ENCODE data around the gene PTPRR. TPM values are rescaled to one million over a fixed set of nuclear protein-coding genes. Genes with fewer than 3 reads are reported as not detected.

The PTPRR gene
- total RNA-seq, 2 donors from 2014 or later: 0.33 to 0.78 TPM

GRCh38 chr12:70759161-70759918 is 161.2 kb downstream of the PTPRR start:
- no peak for TF ChIP-seq POLR2A (IDR thresholded peaks at IDR 0.05)
- no peak for TF ChIP-seq CTCF (IDR thresholded peaks at IDR 0.05)
- H3K36me3 ChIP-seq (replicated peaks in 1 of 2; ENCODE audit: insufficient read depth in 1 of 2, low read depth in 2 of 2): no peaks in the 10 kb centered on the region
- intact Hi-C loops (cut with DNase I): no loop called here
- no peaks in the 10 kb centered on the region for H3K27me3 ChIP-seq
- H3K27ac ChIP-seq: no peak overlapping the region
- no peak overlapping the region for H3K4me3 ChIP-seq
- 80 to 89% methylated on average over 9 to 12 of the region's 12 CpGs for WGBS, 2 donors
- DNase-seq: no peak
- H3K9me3 ChIP-seq: no peaks in the 10 kb centered on the region
- H3K4me1 ChIP-seq: peaks cover 14% of the 10 kb centered on the region
- no peak for ATAC-seq

- ATAC-seq (no peak), DNase-seq (no peak)
- intact Hi-C loops (cut with DNase I): no loop called here
- Histone ChIP-seq H3K4me3 (no peak overlapping the region), H3K9me3 (no peaks in the 10 kb centered on the region), H3K36me3 (replicated peaks in 1 of 2; ENCODE audit: insufficient read depth in 1 of 2, low read depth in 2 of 2) (no peaks in the 10 kb centered on the region), H3K27me3 (no peaks in the 10 kb centered on the region), H3K27ac (no peak overlapping the region), H3K4me1 (peaks cover 21% of the 10 kb centered on the region)
- TF ChIP-seq CTCF (IDR thresholded peaks at IDR 0.05): no peak
- no peak for TF ChIP-seq POLR2A (IDR thresholded peaks at IDR 0.05)
- WGBS, 2 donors: 83 to 87% methylated on average over 5 of the region's 5 CpGs
Measured at GRCh38 chr12:70758494-70758845, 162.1 kb downstream of the PTPRR start.

DNA sequence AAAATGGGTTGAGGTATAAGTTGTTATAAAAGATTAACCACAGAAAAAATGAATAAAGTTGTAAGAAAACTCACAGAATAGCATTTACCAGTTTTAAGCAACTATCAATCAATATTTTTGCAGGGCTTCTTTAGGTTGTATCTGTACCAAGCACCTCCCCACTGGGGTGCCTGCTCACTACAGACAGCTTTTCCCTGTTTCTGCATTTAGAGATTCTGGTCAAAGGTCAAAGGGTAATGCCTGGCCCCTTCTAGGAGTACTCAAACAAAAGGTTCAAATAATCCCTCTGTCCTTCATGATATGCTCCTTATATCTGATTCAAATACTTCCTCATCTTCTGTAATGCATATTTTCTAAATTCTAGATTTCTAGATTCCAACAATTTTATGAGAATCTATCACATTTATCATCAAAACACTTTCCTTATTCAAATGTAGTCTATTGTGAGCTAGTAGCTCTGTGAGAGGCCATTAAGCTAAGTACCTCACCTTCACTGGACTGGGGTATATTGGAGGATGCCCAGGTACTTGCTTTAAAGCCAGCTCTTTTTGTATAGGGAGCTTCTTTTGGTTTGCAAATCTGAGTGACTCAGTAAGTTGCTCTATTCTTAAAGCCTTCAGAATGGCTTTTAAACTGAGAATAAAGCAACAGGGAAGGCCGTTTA is 162.6 kb downstream of the PTPRR start:
- no peak overlapping the region for H3K27ac ChIP-seq
- no peak for ATAC-seq
- no peaks in the 10 kb centered on the region for H3K9me3 ChIP-seq
- peaks cover 21% of the 10 kb centered on the region for H3K4me1 ChIP-seq
- H3K27me3 ChIP-seq: no peaks in the 10 kb centered on the region
- no peaks in the 10 kb centered on the region for H3K36me3 ChIP-seq (replicated peaks in 1 of 2; ENCODE audit: insufficient read depth in 1 of 2, low read depth in 2 of 2)
- H3K4me3 ChIP-seq: no peak overlapping the region
- intact Hi-C loops (cut with DNase I): no loop called here
- WGBS, 2 donors: 79 to 88% methylated on average over 1 of the region's 1 CpG
- TF ChIP-seq POLR2A (IDR thresholded peaks at IDR 0.05): no peak
- TF ChIP-seq CTCF (IDR thresholded peaks at IDR 0.05): no peak
- DNase-seq: no peak

- intact Hi-C loops (cut with DNase I): no loop called here
- Histone ChIP-seq H3K36me3 (replicated peaks in 1 of 2; ENCODE audit: insufficient read depth in 1 of 2, low read depth in 2 of 2) (no peaks in the 10 kb centered on the region), H3K4me1 (peaks cover 21% of the 10 kb centered on the region), H3K27me3 (no peaks in the 10 kb centered on the region), H3K27ac (no peak overlapping the region), H3K9me3 (no peaks in the 10 kb centered on the region), H3K4me3 (no peak overlapping the region)
- 13 to 15% methylated on average over 2 of the region's 2 CpGs for WGBS, 2 donors
- no peak for TF ChIP-seq CTCF (IDR thresholded peaks at IDR 0.05)
- TF ChIP-seq POLR2A (IDR thresholded peaks at IDR 0.05): no peak
- DNase-seq (no peak), ATAC-seq (no peak)
Measured at GRCh38 chr12:70756791-70757190, 163.7 kb downstream of the PTPRR start.

All from body of pancreas (tissue), 4 donors.